ENCODE measurements around the gene BICD2. TPM values are rescaled to one million over a fixed set of nuclear protein-coding genes. Genes with fewer than 3 reads are reported as not detected.

Gene BICD2
- total RNA-seq, 4 donors from 2014 or later = 15.7 to 29.3 (median 19.7) TPM

GRCh38 chr9:92726348-92726747, 38.3 kb downstream of the BICD2 start:
- 93% methylated on average over 4 of the region's 4 CpGs; no CpG with 5 or more reads in 1 of the 2 donors for WGBS, 2 donors (ENCODE audit: low coverage in 1 of 2)
- in situ Hi-C loops (cut with MboI; ENCODE audit: low pct_ligation_motif_present in 1 of 4, low pct_unique_long_range_greater_than_20kb in 1 of 4, low sequenced_read_pairs in 3 of 4) = no loop called here
- TF ChIP-seq POLR2AphosphoS5 (IDR thresholded peaks at IDR 0.05) (no peak), EP300 (IDR thresholded peaks at IDR 0.05; ENCODE audit: low read depth) (no peak), POLR2A (IDR thresholded peaks at IDR 0.05) (no peak)
- TF ChIP-seq, protein P1, sequence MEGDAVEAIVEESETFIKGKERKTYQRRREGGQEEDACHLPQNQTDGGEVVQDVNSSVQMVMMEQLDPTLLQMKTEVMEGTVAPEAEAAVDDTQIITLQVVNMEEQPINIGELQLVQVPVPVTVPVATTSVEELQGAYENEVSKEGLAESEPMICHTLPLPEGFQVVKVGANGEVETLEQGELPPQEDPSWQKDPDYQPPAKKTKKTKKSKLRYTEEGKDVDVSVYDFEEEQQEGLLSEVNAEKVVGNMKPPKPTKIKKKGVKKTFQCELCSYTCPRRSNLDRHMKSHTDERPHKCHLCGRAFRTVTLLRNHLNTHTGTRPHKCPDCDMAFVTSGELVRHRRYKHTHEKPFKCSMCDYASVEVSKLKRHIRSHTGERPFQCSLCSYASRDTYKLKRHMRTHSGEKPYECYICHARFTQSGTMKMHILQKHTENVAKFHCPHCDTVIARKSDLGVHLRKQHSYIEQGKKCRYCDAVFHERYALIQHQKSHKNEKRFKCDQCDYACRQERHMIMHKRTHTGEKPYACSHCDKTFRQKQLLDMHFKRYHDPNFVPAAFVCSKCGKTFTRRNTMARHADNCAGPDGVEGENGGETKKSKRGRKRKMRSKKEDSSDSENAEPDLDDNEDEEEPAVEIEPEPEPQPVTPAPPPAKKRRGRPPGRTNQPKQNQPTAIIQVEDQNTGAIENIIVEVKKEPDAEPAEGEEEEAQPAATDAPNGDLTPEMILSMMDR (IDR thresholded peaks at IDR 0.05) = no peak
- Histone ChIP-seq H3K27me3 (no peaks in the 10 kb centered on the region), H3K9me3 (no peaks in the 10 kb centered on the region), H3K4me3 (no peak overlapping the region), H3K36me3 (peaks cover 0 to 7% (median 1%) of the 10 kb centered on the region in 4 donors), H3K4me1 (peaks cover 0 to 4% (median 0%) of the 10 kb centered on the region in 4 donors), H3K27ac (no peak overlapping the region)
- intact Hi-C loops (cut with DNase I; ENCODE audit: low total_unique reads) = no loop called here
- DNase-seq = no peak

DNA sequence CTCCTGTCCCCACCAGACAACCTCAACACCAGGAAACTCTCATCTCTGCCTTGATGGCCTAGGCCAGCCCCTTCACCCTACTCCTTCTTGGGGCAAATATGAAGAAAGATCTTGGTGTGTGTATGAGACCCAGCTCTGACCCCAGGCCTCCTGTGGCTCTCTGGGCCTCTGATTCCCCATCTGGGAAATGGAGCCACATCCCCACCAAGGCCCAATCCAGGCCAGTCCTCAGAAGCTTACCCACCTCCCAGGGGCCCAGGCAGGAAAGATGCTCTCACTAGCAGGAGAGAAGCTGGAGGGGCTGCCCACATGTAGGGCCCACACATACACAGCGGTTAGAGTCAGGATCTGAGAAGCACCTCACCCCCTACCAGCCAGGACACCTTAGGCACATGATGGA, 38.9 kb downstream of the BICD2 start:
- Histone ChIP-seq H3K4me3 (no peak overlapping the region), H3K27me3 (no peaks in the 10 kb centered on the region), H3K4me1 (peaks cover 0 to 4% (median 0%) of the 10 kb centered on the region in 4 donors), H3K27ac (no peak overlapping the region), H3K9me3 (no peaks in the 10 kb centered on the region), H3K36me3 (peaks cover 0 to 8% (median 4%) of the 10 kb centered on the region in 4 donors)
- no peak for TF ChIP-seq EP300 (IDR thresholded peaks at IDR 0.05; ENCODE audit: low read depth)
- no peak for TF ChIP-seq POLR2AphosphoS5 (IDR thresholded peaks at IDR 0.05)
- TF ChIP-seq POLR2A (IDR thresholded peaks at IDR 0.05) = no peak
- TF ChIP-seq, protein P1 (IDR thresholded peaks at IDR 0.05) = no peak
- WGBS, 2 donors (ENCODE audit: low coverage in 1 of 2) = 100% methylated on average over 1 of the region's 1 CpG; no CpG with 5 or more reads in 1 of the 2 donors
- intact Hi-C loops (cut with DNase I; ENCODE audit: low total_unique reads) = no loop called here
- DNase-seq = no peak
- in situ Hi-C loops (cut with MboI; ENCODE audit: low pct_ligation_motif_present in 1 of 4, low pct_unique_long_range_greater_than_20kb in 1 of 4, low sequenced_read_pairs in 3 of 4) = no loop called here

DNA sequence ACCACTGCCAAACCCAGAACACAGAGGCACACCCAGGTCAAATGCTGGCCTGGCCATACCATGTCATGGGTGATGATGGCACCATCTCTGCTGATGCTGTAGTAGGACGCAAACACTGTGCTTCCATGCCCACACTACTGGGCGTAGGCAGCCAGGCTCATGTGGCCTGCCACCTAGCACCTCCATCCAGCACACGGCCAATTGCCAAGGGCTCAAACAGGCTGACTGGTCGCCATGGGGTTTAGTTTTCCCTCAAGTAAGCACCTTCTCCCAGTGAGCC, 39.4 kb downstream of the BICD2 start:
- Histone ChIP-seq H3K4me1 (peaks cover 0 to 4% (median 0%) of the 10 kb centered on the region in 4 donors), H3K9me3 (no peaks in the 10 kb centered on the region), H3K4me3 (no peak overlapping the region), H3K36me3 (peaks cover 0 to 10% (median 4%) of the 10 kb centered on the region in 4 donors), H3K27ac (no peak overlapping the region), H3K27me3 (no peaks in the 10 kb centered on the region)
- 95% methylated on average over 4 of the region's 4 CpGs; no CpG with 5 or more reads in 1 of the 2 donors for WGBS, 2 donors (ENCODE audit: low coverage in 1 of 2)
- DNase-seq = no peak
- no peak for TF ChIP-seq EP300 (IDR thresholded peaks at IDR 0.05; ENCODE audit: low read depth)
- no peak for TF ChIP-seq POLR2AphosphoS5 (IDR thresholded peaks at IDR 0.05)
- TF ChIP-seq POLR2A (IDR thresholded peaks at IDR 0.05) = no peak
- TF ChIP-seq, protein P1 (IDR thresholded peaks at IDR 0.05) = no peak
- in situ Hi-C loops (cut with MboI; ENCODE audit: low pct_ligation_motif_present in 1 of 4, low pct_unique_long_range_greater_than_20kb in 1 of 4, low sequenced_read_pairs in 3 of 4) (no loop called here), intact Hi-C loops (cut with DNase I; ENCODE audit: low total_unique reads) (no loop called here)

GRCh38 chr9:92724528-92725265, 39.9 kb downstream of the BICD2 start:
- H3K27ac ChIP-seq = no peak overlapping the region
- WGBS, 2 donors (ENCODE audit: low coverage in 1 of 2) = 89 to 93% methylated on average over 3 to 10 of the region's 10 CpGs
- intact Hi-C loops (cut with DNase I; ENCODE audit: low total_unique reads) = no loop called here
- DNase-seq = no peak
- peaks cover 0 to 15% (median 6%) of the 10 kb centered on the region in 4 donors for H3K36me3 ChIP-seq
- H3K27me3 ChIP-seq = no peaks in the 10 kb centered on the region
- no peaks in the 10 kb centered on the region for H3K9me3 ChIP-seq
- in situ Hi-C loops (cut with MboI; ENCODE audit: low pct_ligation_motif_present in 1 of 4, low pct_unique_long_range_greater_than_20kb in 1 of 4, low sequenced_read_pairs in 3 of 4) = no loop called here
- H3K4me1 ChIP-seq = peaks cover 0 to 4% (median 0%) of the 10 kb centered on the region in 4 donors
- H3K4me3 ChIP-seq = no peak overlapping the region
- TF ChIP-seq POLR2A (IDR thresholded peaks at IDR 0.05) = no peak
